ENCODE results near the gene FBXL7.

Gene FBXL7

DNA sequence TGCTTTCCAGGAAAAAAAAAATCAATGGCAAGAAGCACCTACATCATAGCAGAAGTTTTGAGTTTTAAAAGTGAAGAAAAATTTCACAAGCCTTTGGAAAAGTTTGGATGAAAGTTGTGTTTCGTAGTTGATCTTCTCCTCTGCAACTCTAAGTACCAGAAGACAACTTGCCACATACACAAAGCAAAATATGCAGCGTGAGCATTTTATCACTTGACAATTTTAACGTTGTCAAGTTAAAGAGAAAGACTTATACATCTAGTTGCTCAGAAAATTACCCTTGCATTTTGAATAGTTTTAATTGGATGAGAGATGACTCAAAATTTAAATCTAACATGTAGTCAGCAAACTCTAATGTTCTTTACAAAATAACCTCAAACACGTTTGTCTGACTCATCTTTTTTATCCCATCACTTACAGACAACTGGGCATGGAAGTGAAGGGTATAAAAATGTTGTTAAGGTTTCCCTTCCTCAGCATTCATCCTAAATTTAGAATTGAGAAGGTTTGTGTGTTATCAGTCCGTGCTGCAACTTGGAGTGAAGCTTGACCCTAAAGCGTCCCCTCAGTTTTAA, 466.2 kb downstream of the FBXL7 start:
- DNase-seq: no peak

DNA sequence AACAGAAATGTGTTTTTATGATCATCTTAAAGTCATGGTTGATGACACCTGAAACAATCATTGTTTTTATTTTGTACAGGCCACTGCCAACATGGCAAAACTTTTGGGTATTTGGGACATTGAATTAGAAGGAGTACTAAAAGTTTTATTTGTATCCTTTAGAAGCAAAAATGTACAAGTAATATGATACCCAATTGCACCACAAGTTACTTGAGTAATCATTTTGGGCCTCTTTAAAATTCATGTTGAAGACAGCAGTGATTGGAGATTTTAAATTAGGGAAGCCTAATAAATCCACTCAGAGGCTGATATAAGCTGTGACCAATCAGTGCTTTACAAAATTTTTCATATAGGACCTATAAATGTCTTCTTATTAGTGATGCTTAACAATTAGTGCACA, 466.7 kb downstream of the FBXL7 start:
- no peak for DNase-seq

DNA sequence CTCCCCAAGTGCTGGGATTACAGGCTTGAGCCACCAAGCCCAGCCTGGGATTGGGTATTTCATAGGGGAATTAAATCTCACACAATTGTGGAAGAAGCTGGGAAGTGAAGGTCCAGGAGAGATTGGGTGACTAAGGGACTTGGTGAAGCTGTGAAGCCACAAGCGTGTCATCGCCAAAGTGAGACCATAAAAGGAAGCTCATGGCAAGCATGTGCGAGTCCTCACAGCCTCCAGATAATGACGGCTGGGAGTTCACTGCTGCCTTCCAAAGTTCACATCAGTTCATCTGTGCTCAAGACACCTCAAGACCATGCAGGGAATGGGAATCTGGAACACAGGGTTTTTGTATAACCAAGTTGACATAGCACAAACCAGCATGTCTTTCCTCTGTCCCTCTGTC, 469.0 kb downstream of the FBXL7 start:
- no peak for DNase-seq

DNA sequence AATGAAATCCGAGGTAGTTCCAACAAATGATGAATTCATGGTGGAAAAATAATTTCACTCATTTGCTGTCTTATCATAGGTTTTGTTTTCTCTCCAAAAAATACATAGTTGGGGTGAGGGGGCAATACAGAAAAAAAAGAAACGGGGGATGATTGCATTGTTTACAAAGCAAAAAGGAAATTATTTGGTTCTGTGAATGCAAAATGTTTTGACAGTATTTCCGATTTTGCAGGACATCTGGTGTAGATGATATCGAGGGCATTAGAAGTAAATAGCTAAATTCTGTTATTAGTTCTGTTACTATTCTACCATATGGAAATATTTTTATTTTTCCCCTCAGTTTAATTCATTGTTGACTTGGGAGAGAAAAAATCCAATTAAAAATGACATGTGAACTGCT, 477.9 kb downstream of the FBXL7 start:
- DNase-seq: no peak

DNA sequence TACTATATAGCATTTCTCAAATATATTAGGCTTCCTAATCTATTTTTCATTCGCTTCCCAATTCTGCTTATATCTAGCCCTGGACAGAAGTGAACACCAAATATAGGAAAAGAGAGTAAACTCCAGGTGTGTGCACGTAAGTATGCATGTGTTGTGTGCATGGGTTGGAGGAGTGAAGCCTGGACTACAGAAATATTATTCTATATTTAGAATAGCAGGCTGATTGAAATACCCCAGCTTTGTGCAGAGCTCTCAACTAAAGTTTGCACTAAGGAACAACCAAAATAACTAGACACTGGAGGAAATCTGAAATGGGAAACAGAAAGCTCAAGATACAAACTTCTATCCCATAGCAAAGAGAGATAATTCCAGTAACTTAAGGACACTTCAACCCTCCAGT, 480.9 kb downstream of the FBXL7 start:
- DNase-seq: no peak

DNA sequence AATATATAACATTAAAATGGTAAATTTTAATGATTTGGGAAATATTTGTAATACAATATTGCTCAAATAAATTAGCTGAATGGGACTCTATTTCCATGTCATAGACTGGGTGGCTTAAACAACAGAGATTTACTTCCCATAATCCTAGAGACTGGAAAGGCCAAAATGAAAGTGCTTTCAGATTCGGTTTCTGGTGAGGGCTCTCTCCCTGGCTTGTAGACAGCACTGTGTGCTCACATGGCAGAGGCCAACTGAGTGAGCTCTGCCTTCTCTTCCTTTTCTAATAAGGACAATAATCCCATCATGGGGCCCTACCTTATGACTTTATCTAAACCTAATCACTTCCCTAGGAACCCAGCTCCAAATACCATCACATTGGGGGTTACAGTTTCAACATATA, 483.4 kb downstream of the FBXL7 start:
- no peak for DNase-seq
